GM12865 (cell line): ENCODE data around the gene MICA.
"Not testable (repeated sequence)": the region's sequence is repeated elsewhere in the genome, so short reads cannot be mapped to it uniquely, and the experiment has no call there.

ENCODE experiments used
- DNase-seq: peaks from one replicate; pipeline ENCODE4 v3.0.0; 2010; ENCODE audit warnings: low read depth
- H3K4me3 ChIP-seq: 2 replicates; pipeline ENCODE4 v1.5.1; 2011; ENCODE audit warnings: mild to moderate bottlenecking, low read depth, low read length, control low read depth
- CTCF ChIP-seq: IDR thresholded peaks from 2 replicates; pipeline ENCODE4 v1.5.1; 2011; ENCODE audit warnings: low read length, control low read depth, low read depth, inconsistent platforms; ENCODE audit not compliant: insufficient read depth; ENCODE audit errors: missing control alignments

MICA gene

GRCh38 chr6:31426395-31427354, 23.3 kb downstream of the MICA start:
- no peak overlapping the region for H3K4me3 ChIP-seq
- no peak for TF ChIP-seq CTCF
- no peak for DNase-seq

DNA sequence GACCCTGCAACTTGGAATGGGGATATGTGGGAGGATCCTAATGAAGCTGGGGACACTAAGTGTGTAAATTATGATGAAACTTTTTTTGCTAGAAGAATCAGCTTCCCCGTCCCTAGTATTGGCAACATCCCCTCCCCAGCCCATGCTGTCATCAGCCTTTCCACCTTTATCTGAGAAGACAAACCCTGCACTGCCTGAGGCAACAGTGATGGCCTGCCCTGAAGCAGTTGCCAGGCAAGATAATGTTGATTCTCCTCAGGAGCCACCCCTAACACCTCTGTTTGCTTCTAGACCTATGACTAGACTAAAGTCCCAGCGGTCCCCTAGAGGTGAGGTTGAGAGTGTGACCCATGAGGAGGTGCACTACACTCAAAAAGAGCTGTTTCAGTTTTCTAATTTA, 27.1 kb downstream of the MICA start:
- TF ChIP-seq CTCF = no peak
- H3K4me3 ChIP-seq = no peak overlapping the region
- no peak for DNase-seq

DNA sequence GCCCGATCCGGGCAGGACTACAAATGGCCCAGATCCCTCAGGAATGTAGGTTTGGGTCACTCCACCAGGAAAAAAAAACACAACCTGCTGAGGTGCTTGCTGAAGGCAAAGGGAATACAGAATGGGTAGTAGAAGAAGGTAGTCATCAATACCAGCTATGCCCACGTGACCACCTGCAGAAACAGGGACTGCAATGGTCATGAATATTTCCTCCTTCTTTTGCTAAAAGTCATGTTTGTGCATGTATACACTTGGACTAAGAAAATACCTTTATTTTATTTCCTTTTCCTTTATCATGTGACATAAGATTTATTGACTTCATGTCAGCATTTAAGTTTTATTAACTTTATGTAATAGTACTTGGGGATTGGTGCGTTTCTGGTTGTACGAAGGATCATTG, 31.7 kb downstream of the MICA start:
- not testable (repeated sequence) for H3K4me3 ChIP-seq, DNase-seq

DNA sequence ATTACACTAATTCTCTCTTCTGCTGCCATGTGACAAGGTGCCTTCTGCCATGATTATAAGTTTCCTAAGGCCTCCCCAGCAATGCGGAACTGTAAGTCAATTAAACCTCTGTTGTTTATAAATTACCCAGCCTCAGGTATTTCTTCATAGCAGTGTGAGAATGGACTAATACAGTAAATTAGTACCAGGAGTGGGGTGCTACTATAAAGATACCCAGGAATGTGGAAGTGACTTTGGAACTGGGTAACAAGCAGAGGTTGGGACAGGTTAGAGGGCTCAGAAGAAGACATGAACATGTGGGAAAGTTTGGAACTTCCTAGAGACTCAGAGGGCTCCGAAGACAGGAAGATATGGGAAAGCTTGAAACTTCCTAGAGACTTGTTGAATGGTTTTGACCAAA, 34.8 kb downstream of the MICA start:
- no peak for TF ChIP-seq CTCF
- no peak overlapping the region for H3K4me3 ChIP-seq
- DNase-seq = no peak

GRCh38 chr6:31438677-31439076, 35.3 kb downstream of the MICA start:
- no peak for TF ChIP-seq CTCF
- DNase-seq = no peak
- no peak overlapping the region for H3K4me3 ChIP-seq

DNA sequence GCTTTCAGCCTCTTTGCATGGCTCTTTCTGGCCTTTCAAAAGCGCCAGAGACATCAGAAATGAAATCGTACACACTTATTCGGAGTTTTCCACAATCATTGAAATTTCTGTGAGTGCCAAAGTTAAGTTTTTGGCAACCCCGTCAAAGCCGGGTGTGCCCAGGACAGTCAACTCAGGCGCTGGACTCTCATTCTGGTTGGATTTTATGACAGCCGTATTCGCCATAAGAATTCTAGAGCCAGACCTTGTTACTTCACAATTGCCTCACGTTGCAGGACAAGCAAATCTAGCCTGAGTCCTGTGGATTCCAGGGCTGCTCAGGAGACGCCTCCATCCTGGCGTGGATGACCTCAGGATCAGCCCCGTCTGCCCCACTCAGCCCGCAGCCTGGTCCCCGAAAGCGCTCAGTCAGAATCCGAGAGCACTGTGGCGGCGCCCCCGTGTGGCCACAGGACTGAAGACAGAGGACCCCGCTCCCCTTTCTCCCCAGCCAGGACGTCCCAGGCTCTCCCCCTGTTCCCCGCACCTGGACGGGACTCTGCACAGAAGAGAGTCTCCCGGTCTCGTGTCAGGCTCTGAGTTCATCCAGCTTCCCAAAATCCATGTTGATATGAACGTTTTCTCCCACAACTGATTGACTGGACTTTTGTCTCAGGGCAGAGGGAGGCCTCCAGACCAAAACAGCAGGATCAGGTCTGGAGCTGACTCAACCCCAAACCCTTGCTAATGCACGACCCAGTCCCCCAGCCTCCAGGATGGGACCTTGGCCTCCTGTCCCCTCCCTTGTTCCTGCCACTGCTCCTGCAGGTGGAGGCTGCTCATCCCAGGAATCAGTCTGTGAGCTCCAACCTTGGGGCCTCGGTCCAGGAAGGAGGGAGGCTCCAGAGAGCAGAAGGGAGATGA, 38.2 kb downstream of the MICA start:
- TF ChIP-seq CTCF = peak; percentile 87
- peak; percentile 78 for DNase-seq
- H3K4me3 ChIP-seq = no peak overlapping the region

DNA sequence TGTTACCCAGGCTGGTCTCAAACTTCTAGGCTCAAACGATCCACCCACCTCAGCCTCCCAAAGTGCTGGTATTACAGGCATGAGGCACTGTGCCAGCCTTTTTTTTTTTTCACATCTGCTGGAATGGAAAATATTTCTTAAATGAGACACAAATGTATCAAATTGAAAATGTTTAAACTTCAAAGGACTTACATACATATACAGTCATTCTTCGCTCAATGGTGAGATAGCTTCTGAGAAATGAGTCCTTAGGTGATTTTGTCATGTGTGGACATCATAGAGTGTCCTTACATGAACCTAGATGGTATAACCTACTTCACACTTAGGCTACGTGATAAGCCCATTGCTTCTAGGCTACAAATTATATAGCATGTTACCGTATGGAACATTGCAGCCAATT, 43.1 kb downstream of the MICA start:
- TF ChIP-seq CTCF = no peak
- H3K4me3 ChIP-seq = no peak overlapping the region
- no peak for DNase-seq

DNA sequence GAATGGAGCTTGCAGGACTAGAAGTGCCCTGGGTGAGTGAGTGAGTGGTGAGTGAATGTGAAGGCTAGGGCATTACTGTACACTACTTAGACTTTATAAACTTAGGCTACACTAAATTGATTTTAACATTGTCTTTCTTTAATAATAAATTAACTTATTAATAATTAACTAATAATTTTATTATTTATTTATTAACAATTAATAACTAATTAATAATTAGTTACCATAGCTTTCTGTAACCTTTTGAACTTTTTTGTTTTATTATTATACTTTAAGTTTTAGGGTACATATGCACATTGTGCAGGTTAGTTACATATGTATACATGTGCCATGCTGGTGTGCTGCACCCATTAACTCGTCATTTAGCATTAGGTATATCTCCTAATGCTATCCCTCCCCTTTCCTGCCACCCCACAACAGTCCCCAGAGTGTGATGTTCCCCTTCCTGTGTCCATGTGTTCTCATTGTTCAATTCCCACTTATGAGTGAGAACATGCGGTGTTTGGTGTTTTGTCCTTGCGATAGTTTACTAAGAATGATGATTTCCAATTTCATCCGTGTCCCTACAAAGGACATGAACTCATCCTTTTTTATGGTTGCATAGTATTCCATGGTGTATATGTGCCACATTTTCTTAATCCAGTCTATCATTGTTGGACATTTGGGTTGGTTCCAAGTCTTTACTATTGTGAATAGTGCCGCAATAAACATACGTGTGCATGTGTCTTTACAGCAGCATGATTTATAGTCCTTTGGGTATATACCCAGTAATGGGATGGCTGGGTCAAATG, 43.8 kb downstream of the MICA start:
- not testable (repeated sequence) for DNase-seq

More for the DNA sequence above, 43.8 kb downstream of the MICA start:
- H3K4me3 ChIP-seq = not testable (repeated sequence)
